CD14-positive monocyte (primary cell): ENCODE results near the gene AP3D1. TPM values are rescaled to one million over a fixed set of nuclear protein-coding genes. Genes with fewer than 3 reads are reported as not detected.
A peak's percentile ranks its signal among the peaks of the same experiment; 100 is the strongest.

Source experiments
- DNase-seq, 3 donors: peaks; one replicate each; pipeline ENCODE4 v3.0.0-alpha.2; 2011 to 2022
- H2AFZ ChIP-seq: 2 replicates; pipeline ENCODE4 v1.6.0; 2012; ENCODE audit warnings: mild to moderate bottlenecking, low read depth, low read length, inconsistent platforms; ENCODE audit not compliant: insufficient read depth, poor library complexity, severe bottlenecking
- H3K27ac ChIP-seq, 2 donors: 1 replicate in 1 of 2; 2 replicates in 1 of 2; pipeline ENCODE4 v1.5.1; 2012 to 2013; ENCODE audit warnings: low read length in 2 of 2, control low read depth in 1 of 2, inconsistent platforms in 1 of 2, low read depth in 1 of 2, mild to moderate bottlenecking in 1 of 2
- H3K27me3 ChIP-seq, 2 donors: one replicate each; pipeline versions ENCODE4 v1.6.0 to v1.6.1; 2011 to 2013; ENCODE audit warnings: low read length in 2 of 2; ENCODE audit not compliant: control insufficient read depth in 2 of 2, insufficient read depth in 2 of 2
- H3K36me3 ChIP-seq, 2 donors: replicated peaks in 1 of 2; 1 replicate in 1 of 2; 2 replicates in 1 of 2; pipeline versions ENCODE4 v1.5.1 to v1.6.1; 2012 to 2013; ENCODE audit warnings: low read length in 2 of 2, control low read depth in 1 of 2, inconsistent platforms in 1 of 2, mild to moderate bottlenecking in 1 of 2; ENCODE audit not compliant: insufficient read depth in 2 of 2, control insufficient read depth in 1 of 2
- H3K4me1 ChIP-seq, 2 donors: 1 replicate in 1 of 2; 2 replicates in 1 of 2; pipeline versions ENCODE4 v1.5.1 to v1.6.1; 2012 to 2013; ENCODE audit warnings: low read length in 2 of 2, control low read depth in 1 of 2, inconsistent platforms in 1 of 2, mild to moderate bottlenecking in 1 of 2, moderate library complexity in 1 of 2; ENCODE audit not compliant: insufficient read depth in 2 of 2, control insufficient read depth in 1 of 2
- H3K4me2 ChIP-seq: replicated peaks from 2 replicates; pipeline ENCODE3; 2012; ENCODE audit warnings: low read length, moderate library complexity, mild to moderate bottlenecking; ENCODE audit not compliant: poor library complexity, severe bottlenecking; ENCODE audit errors: extremely low read depth
- H3K4me3 ChIP-seq, 3 experiments: fragments of 200-600 bp in 1 of 3; sonication (generic) in 1 of 3; replicated peaks in 1 of 3; 1 replicate in 2 of 3; 2 replicates in 1 of 3; pipeline ENCODE4 v1.5.1; 2011 to 2013; ENCODE audit warnings: low read length in 3 of 3, mild to moderate bottlenecking in 3 of 3, control low read depth in 2 of 3, low read depth in 2 of 3, inconsistent platforms in 1 of 3, moderate library complexity in 1 of 3
- H3K79me2 ChIP-seq: 2 replicates; pipeline ENCODE4 v1.6.0; 2012; ENCODE audit warnings: mild to moderate bottlenecking, control low read depth, inconsistent platforms, low read length, moderate library complexity; ENCODE audit not compliant: insufficient read depth
- H3K9ac ChIP-seq: 2 replicates; pipeline ENCODE4 v1.6.0; 2017; ENCODE audit warnings: low read length, mild to moderate bottlenecking; ENCODE audit not compliant: insufficient read depth, poor library complexity, severe bottlenecking
- H3K9me3 ChIP-seq, 2 donors: replicated peaks in 1 of 2; 1 replicate in 1 of 2; 2 replicates in 1 of 2; pipeline versions ENCODE4 v1.5.1 to v1.6.1; 2012 to 2013; ENCODE audit warnings: low read length in 2 of 2, control low read depth in 1 of 2; ENCODE audit not compliant: control insufficient read depth in 1 of 2, insufficient read depth in 1 of 2
- H4K20me1 ChIP-seq: 2 replicates; pipeline ENCODE4 v1.6.0; 2012; ENCODE audit warnings: mild to moderate bottlenecking, low read length, control low read depth, moderate library complexity; ENCODE audit not compliant: insufficient read depth
- H3K27ac Mint-ChIP-seq, 7 donors: one replicate each; pipeline ENCODE4 v1.8.0; 2020; ENCODE audit warnings: mild to moderate bottlenecking in 7 of 7, mixed read lengths in 7 of 7, moderate library complexity in 6 of 7, inconsistent platforms in 2 of 7
- H3K27me3 Mint-ChIP-seq, 3 donors: one replicate each; pipeline ENCODE4 v1.8.0; 2021 to 2022; ENCODE audit warnings: low read depth in 3 of 3, mild to moderate bottlenecking in 3 of 3, mixed read lengths in 3 of 3, moderate library complexity in 3 of 3, inconsistent platforms in 1 of 3
- H3K36me3 Mint-ChIP-seq, 2 donors: one replicate each; pipeline ENCODE4 v1.8.0; 2020; ENCODE audit warnings: mixed read lengths in 2 of 2, inconsistent platforms in 1 of 2, mild to moderate bottlenecking in 1 of 2
- H3K4me1 Mint-ChIP-seq: one replicate; pipeline ENCODE4 v1.8.0; 2020; ENCODE audit warnings: mild to moderate bottlenecking, mixed read lengths
- H3K4me3 Mint-ChIP-seq, 2 donors: one replicate each; pipeline ENCODE4 v1.8.0; 2020; ENCODE audit warnings: mild to moderate bottlenecking in 2 of 2, mixed read lengths in 2 of 2, moderate library complexity in 1 of 2
- H3K9me3 Mint-ChIP-seq, 7 donors: one replicate each; pipeline ENCODE4 v1.8.0; 2020 to 2022; ENCODE audit warnings: mixed read lengths in 7 of 7, mild to moderate bottlenecking in 6 of 7, moderate library complexity in 6 of 7, inconsistent platforms in 2 of 7
- WGBS: methylation state at CpG from one replicate; pipeline ENCODE4 v1.1.5; 2013; ENCODE audit warnings: missing lambda C conversion rate; ENCODE audit not compliant: insufficient coverage; 5-methylcytosine and 5-hydroxymethylcytosine counted together
- intact Hi-C, 2 donors: fragments of 100-400 bp; cut with micrococcal nuclease; formaldehyde crosslinking; loops; one replicate each; pipeline versions ENCODE4 v1.15.0 to v1.15.1; 2023
- polyA plus RNA-seq, 3 donors: library from polyadenylated mRNA; depleted of rRNA in 1 of 3; unstranded in 2 of 3; stranded (reverse) in 1 of 3; fragments of 300-500 nt in 2 of 3; fragments of >200 nt in 1 of 3; fragmentation: Illumina TruSeq in 2 of 3; gene quantifications; 1 replicate in 2 of 3; 2 replicates in 1 of 3; pipeline ENCODE4 v1.2.3, GENCODE V29; 2012 to 2021
- TF ChIP-seq, protein P1 (sequence below): fragments of 200-600 bp; IDR thresholded peaks from one replicate; pipeline ENCODE4 v1.8.0; 2022; ENCODE audit warnings: antibody characterized with exemption, mild to moderate bottlenecking

The AP3D1 gene
- polyA plus RNA-seq, 3 donors = 9.6 to 105 (median 12.4) TPM

DNA sequence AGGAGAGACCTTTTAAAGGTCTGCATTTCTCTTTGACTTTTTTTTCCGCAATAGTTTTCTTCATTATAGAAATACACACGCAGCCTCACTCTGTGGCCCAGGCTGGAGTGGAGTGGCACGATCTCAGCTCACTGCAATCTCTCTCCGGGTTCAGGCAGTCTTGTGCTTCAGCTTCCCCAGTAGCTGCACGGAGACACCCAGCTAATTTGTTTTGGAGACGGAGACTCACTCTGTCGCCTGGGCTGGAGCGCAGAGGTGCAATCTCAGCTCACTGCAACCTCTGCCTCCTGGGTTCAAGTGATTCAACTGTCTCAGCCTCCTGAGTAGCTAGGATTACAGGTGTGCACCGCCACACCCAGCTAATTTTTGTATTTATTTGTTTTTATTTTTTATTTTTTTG lies 88.6 kb downstream of the AP3D1 start:
- intact Hi-C loops = loop anchor here in 1 of 2 donors (5.0 kb wide), 1 partner anchor 35 kb away; the partner anchor contains the start of genes IZUMO4 and MOB3A

DNA sequence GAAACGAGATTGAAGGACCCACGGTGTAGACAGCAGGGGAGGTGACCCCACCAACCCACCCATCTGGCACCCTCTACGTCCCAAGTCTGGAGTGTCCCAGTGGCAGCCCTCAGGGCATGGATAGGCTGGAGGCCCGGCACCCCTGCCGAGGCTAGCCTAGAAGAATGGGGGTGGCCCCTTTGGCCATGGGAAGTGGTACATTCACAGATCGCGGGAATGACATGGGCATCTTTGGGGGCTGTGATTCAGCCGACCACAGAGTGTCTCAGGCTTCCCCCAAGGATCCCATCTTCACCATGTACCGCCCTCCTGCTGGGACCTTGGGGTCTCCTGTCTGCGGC lies 89.0 kb downstream of the AP3D1 start:
- Mint-ChIP-seq H3K27me3 (peaks cover 0 to 1% (median 0%) of the 10 kb centered on the region in 3 donors), H3K9me3 (no peaks in the 10 kb centered on the region), H3K4me1 (peaks cover 21% of the 10 kb centered on the region), H3K36me3 (no peaks in the 10 kb centered on the region), H3K27ac (peak overlapping the region in 6 of 7 donors; percentile 88 to 98 (median 94)), H3K4me3 (peak overlapping the region; percentile 82 to 90)
- Histone ChIP-seq H3K36me3 (no peaks in the 10 kb centered on the region), H3K9ac (peak overlapping the region; percentile 83), H3K4me1 (peaks cover 30 to 33% of the 10 kb centered on the region in 2 donors), H3K4me2 (peak overlapping the region; percentile 83), H3K4me3 (peak overlapping the region in 2 of 3 experiments; percentile 74 to 77), H3K79me2 (no peaks in the 10 kb centered on the region), H3K27me3 (no peaks in the 10 kb centered on the region), H2AFZ (peak overlapping the region; percentile 71), H3K9me3 (no peaks in the 10 kb centered on the region), H4K20me1 (no peaks in the 10 kb centered on the region), H3K27ac (peak overlapping the region in 1 of 2 donors; percentile 92)
- no peak for DNase-seq
- WGBS = 39% methylated on average over 9 of the region's 10 CpGs
- intact Hi-C loops = loop anchor here in 1 of 2 donors (5.0 kb wide), 1 partner anchor 35 kb away; the partner anchor contains the start of genes IZUMO4 and MOB3A
- TF ChIP-seq, protein P1, sequence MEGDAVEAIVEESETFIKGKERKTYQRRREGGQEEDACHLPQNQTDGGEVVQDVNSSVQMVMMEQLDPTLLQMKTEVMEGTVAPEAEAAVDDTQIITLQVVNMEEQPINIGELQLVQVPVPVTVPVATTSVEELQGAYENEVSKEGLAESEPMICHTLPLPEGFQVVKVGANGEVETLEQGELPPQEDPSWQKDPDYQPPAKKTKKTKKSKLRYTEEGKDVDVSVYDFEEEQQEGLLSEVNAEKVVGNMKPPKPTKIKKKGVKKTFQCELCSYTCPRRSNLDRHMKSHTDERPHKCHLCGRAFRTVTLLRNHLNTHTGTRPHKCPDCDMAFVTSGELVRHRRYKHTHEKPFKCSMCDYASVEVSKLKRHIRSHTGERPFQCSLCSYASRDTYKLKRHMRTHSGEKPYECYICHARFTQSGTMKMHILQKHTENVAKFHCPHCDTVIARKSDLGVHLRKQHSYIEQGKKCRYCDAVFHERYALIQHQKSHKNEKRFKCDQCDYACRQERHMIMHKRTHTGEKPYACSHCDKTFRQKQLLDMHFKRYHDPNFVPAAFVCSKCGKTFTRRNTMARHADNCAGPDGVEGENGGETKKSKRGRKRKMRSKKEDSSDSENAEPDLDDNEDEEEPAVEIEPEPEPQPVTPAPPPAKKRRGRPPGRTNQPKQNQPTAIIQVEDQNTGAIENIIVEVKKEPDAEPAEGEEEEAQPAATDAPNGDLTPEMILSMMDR = no peak

More for the DNA sequence above, 88.6 kb downstream of the AP3D1 start:
- H3K36me3 Mint-ChIP-seq = no peaks in the 10 kb centered on the region
- Histone ChIP-seq H3K27ac (no peak overlapping the region), H2AFZ (no peak overlapping the region), H3K9ac (no peak overlapping the region), H3K4me1 (peaks cover 27 to 29% of the 10 kb centered on the region in 2 donors), H3K36me3 (no peaks in the 10 kb centered on the region), H3K4me3 (no peak overlapping the region), H3K9me3 (no peaks in the 10 kb centered on the region), H3K27me3 (no peaks in the 10 kb centered on the region), H3K4me2 (peak overlapping the region; percentile 83), H4K20me1 (no peaks in the 10 kb centered on the region), H3K79me2 (no peaks in the 10 kb centered on the region)
- DNase-seq = no peak
- H3K4me1 Mint-ChIP-seq = peaks cover 21% of the 10 kb centered on the region
- peaks cover 0 to 1% (median 0%) of the 10 kb centered on the region in 3 donors for H3K27me3 Mint-ChIP-seq
- H3K4me3 Mint-ChIP-seq = peak overlapping the region in 1 of 2 donors; percentile 90
- peak overlapping the region in 4 of 7 donors; percentile 26 to 94 (median 57) for H3K27ac Mint-ChIP-seq
- TF ChIP-seq, protein P1 = no peak
- no peaks in the 10 kb centered on the region for H3K9me3 Mint-ChIP-seq
- WGBS = 88% methylated on average over 8 of the region's 9 CpGs
